Adrenal gland (tissue), 5 donors: Measurements from ENCODE around the gene ZSCAN31.

Experiments
- POLR2A ChIP-seq, 2 donors: fragments of 450-650 bp; IDR thresholded peaks; one replicate each; pipeline ENCODE4 v1.6.1; 2017; ENCODE audit warnings: antibody characterized with exemption in 2 of 2, mild to moderate bottlenecking in 2 of 2, moderate library complexity in 1 of 2
- TF ChIP-seq, protein P1 (sequence below), 6 experiments: fragments of 450-650 bp in 4 of 6; fragments of 200-600 bp in 2 of 6; sonication (generic) in 1 of 6; IDR thresholded peaks; 1 replicate in 5 of 6; 2 replicates in 1 of 6; pipeline versions ENCODE4 v1.5.1 to v1.8.0; 2016 to 2021; ENCODE audit warnings: antibody characterized with exemption in 6 of 6, mild to moderate bottlenecking in 2 of 6, moderate library complexity in 1 of 6
- donor health status: DM: no; HTN: no; CAD: no.

DNA sequence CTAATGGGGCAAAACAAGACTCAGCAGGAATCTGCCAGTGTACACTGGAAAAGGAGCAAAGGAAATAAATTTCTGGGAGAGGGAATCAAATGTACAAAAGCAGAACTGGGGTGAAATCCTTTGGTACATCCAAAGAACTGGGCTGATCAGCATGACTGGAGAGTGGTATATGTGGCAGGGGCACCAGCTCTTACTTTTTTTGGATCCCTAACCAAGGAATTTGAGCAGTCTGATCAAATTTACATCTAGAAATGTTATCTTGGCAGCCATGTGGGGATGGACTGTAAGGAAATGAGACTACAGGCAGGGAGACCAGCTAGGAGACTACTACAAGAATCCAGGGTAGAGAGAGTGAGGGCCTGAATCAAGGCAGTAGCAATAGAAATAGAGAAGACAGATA lies 1.2 kb upstream of the ZSCAN31 start:
- TF ChIP-seq, protein P1, sequence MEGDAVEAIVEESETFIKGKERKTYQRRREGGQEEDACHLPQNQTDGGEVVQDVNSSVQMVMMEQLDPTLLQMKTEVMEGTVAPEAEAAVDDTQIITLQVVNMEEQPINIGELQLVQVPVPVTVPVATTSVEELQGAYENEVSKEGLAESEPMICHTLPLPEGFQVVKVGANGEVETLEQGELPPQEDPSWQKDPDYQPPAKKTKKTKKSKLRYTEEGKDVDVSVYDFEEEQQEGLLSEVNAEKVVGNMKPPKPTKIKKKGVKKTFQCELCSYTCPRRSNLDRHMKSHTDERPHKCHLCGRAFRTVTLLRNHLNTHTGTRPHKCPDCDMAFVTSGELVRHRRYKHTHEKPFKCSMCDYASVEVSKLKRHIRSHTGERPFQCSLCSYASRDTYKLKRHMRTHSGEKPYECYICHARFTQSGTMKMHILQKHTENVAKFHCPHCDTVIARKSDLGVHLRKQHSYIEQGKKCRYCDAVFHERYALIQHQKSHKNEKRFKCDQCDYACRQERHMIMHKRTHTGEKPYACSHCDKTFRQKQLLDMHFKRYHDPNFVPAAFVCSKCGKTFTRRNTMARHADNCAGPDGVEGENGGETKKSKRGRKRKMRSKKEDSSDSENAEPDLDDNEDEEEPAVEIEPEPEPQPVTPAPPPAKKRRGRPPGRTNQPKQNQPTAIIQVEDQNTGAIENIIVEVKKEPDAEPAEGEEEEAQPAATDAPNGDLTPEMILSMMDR (IDR thresholded peaks at IDR 0.05) = no peak
- TF ChIP-seq POLR2A (IDR thresholded peaks at IDR 0.05) = no peak
